Activated CD4-positive, alpha-beta T cell treated with anti-CD3 and anti-CD28 coated beads for 36 hours (primary cell): ENCODE results near the gene DCT. TPM values are rescaled to one million over a fixed set of nuclear protein-coding genes. Genes with fewer than 3 reads are reported as not detected.
A peak's percentile ranks its signal among the peaks of the same experiment; 100 is the strongest.

Experiments used
- ATAC-seq: fragments of 200-7000 bp; cut with Tn5 transposase; one replicate; pipeline ENCODE4 v1.10.0; 2021; ENCODE audit warnings: mild to moderate bottlenecking, moderate library complexity
- CTCF ChIA-PET: fragments of 350-600 bp; sonication (Branson Sonifier 250); formaldehyde crosslinking; loops from one replicate; lab custom pipeline; 2021; ENCODE audit warnings: antibody characterized with exemption; lab: Charles Lee
- POLR2A ChIA-PET: fragments of 350-600 bp; sonication (Branson Sonifier 250); formaldehyde crosslinking; loops from one replicate; lab custom pipeline; 2021; ENCODE audit warnings: antibody characterized with exemption, inconsistent platforms; lab: Charles Lee
- DNase-seq: peaks from one replicate; pipeline ENCODE4 v3.0.0-alpha.2; 2020
- H3K27ac Mint-ChIP-seq: one replicate; pipeline ENCODE4 v1.8.0; 2021; ENCODE audit warnings: mixed read lengths
- H3K27me3 Mint-ChIP-seq: one replicate; pipeline ENCODE4 v1.8.0; 2021; ENCODE audit warnings: mixed read lengths
- H3K36me3 Mint-ChIP-seq: one replicate; pipeline ENCODE4 v1.8.0; 2021; ENCODE audit warnings: low read depth, mixed read lengths
- H3K4me1 Mint-ChIP-seq: one replicate; pipeline ENCODE4 v1.8.0; 2021; ENCODE audit warnings: mixed read lengths
- H3K4me3 Mint-ChIP-seq: one replicate; pipeline ENCODE4 v1.8.0; 2021; ENCODE audit warnings: mild to moderate bottlenecking, moderate library complexity, mixed read lengths
- H3K9me3 Mint-ChIP-seq: one replicate; pipeline ENCODE4 v1.8.0; 2021; ENCODE audit warnings: low read depth, mixed read lengths
- intact Hi-C, 2 experiments: fragments of 100-400 bp; cut with DNase I in 1 of 2; cut with micrococcal nuclease in 1 of 2; formaldehyde crosslinking; loops; one replicate each; pipeline versions ENCODE4 v1.14.2 to v1.15.1; 2022 to 2024; cut with DNase I, micrococcal nuclease
- total RNA-seq, 2 experiments: library from RNA; stranded (reverse); gene quantifications; one replicate each; pipeline ENCODE4 v1.2.3, GENCODE V29; 2021

Gene DCT
- total RNA-seq, 2 experiments from 2014 or later = 0.12 to 0.14 TPM

DNA sequence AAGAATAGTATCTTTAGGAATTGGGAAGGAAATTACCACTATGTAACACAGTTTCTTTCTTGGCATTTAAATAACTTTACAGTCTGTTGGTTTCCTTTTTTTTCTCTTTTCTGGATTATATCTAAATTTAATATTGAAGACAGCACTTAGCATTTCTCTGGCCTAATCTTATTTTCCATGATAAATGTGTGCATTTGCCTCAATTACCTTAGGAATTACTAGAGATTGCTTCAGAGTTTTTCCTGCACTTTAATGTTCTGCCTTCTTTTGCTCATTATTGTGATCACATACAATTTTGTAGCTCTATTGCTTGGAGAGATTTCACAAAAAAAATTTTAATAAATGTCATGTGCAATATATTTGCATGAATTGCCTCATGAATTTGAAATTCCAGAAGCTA, 25.1 kb downstream of the DCT start:
- intact Hi-C loops = no loop called here
- Mint-ChIP-seq H3K36me3 (no peaks in the 10 kb centered on the region), H3K9me3 (peaks cover 1% of the 10 kb centered on the region), H3K27me3 (no peaks in the 10 kb centered on the region), H3K27ac (no peak overlapping the region), H3K4me1 (no peaks in the 10 kb centered on the region), H3K4me3 (no peak overlapping the region)
- DNase-seq (no peak), ATAC-seq (no peak)
- ChIA-PET CTCF (interaction anchor here (0.8 to 1.0 kb wide), 3 partner anchors 21 to 164 kb away, joined by 3 read pairs; no protein-coding TSS in a partner anchor), POLR2A (no interaction called here)

- H3K27ac Mint-ChIP-seq = no peak overlapping the region
- ChIA-PET CTCF (interaction anchor here (0.9 kb wide), 1 partner anchor 8 kb away, joined by 3 read pairs; no protein-coding TSS in a partner anchor), POLR2A (no interaction called here)
- H3K27me3 Mint-ChIP-seq = peaks cover 1% of the 10 kb centered on the region
- DNase-seq (no peak), ATAC-seq (no peak)
- intact Hi-C loops = no loop called here
- no peak overlapping the region for H3K4me3 Mint-ChIP-seq
- no peaks in the 10 kb centered on the region for H3K36me3 Mint-ChIP-seq
- no peaks in the 10 kb centered on the region for H3K9me3 Mint-ChIP-seq
- no peaks in the 10 kb centered on the region for H3K4me1 Mint-ChIP-seq
Measured at GRCh38 chr13:94444826-94445225, 34.7 kb downstream of the DCT start.

DNA sequence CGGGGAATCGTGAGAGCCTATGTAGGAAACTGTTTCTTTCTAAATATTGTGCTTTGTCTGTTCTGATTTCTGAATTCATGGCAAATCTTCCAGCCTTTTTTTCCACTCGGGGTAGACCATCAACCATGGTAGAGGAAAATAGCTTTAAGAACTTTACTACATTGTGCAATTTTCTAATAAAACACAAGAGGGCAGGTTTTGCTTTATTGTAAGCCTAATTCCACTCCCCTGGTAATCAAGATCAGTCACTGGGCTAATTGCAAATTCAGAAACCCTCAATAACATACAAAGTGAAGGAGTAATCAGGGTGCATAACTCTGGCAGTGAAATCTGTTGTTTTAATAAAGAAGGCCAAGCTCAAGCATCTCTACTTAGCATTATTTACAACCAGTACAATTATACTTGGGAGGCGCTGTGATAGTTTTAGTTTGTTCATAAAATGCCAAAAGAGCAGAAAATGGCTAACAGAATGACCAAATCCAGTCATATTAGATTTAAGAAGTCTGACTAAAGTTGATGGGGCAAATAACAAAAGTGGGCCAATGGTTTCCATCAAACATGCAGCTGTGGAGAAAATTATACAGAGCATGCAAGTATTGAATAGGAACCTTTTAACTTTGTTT, 43.8 kb downstream of the DCT start:
- Mint-ChIP-seq H3K27ac (no peak overlapping the region), H3K4me1 (peaks cover 33% of the 10 kb centered on the region), H3K27me3 (no peaks in the 10 kb centered on the region), H3K36me3 (no peaks in the 10 kb centered on the region), H3K9me3 (no peaks in the 10 kb centered on the region), H3K4me3 (no peak overlapping the region)
- peak; percentile 65 for ATAC-seq
- intact Hi-C loops = loop anchor here (1.0 to 10.0 kb wide), 7 partner anchors 112 to 1043 kb away; partner anchors contain the start of gene SOX21 (in 1 of the 2)
- CTCF ChIA-PET = interaction anchor here (0.6 to 9.7 kb wide), 22 partner anchors 11 to 280 kb away, joined by 3 to 176 read pairs (median 4); partner anchors contain the start of gene TGDS
- POLR2A ChIA-PET = interaction anchor here (0.6 kb wide), 1 partner anchor 182 kb away, joined by 3 read pairs; no protein-coding TSS in a partner anchor
- no peak for DNase-seq

GRCh38 chr13:94433055-94433961, 46.2 kb downstream of the DCT start:
- intact Hi-C loops = loop anchor here (2.0 to 10.0 kb wide), 3 partner anchors 15 to 971 kb away; no protein-coding TSS in a partner anchor
- Mint-ChIP-seq H3K4me3 (no peak overlapping the region), H3K4me1 (peaks cover 33% of the 10 kb centered on the region), H3K9me3 (no peaks in the 10 kb centered on the region), H3K36me3 (no peaks in the 10 kb centered on the region), H3K27ac (peak overlapping the region; percentile 27), H3K27me3 (no peaks in the 10 kb centered on the region)
- POLR2A ChIA-PET = no interaction called here
- DNase-seq = peak; percentile 65
- peak; percentile 93 for ATAC-seq
- CTCF ChIA-PET = interaction anchor here (0.8 to 9.7 kb wide), 6 partner anchors 8 to 185 kb away, joined by 3 to 176 read pairs (median 4); no protein-coding TSS in a partner anchor

- Mint-ChIP-seq H3K4me1 (peaks cover 33% of the 10 kb centered on the region), H3K27ac (peak overlapping the region; percentile 55), H3K4me3 (no peak overlapping the region), H3K36me3 (no peaks in the 10 kb centered on the region), H3K27me3 (no peaks in the 10 kb centered on the region), H3K9me3 (no peaks in the 10 kb centered on the region)
- CTCF ChIA-PET = interaction anchor here (2.9 to 9.7 kb wide), 2 partner anchors 14 to 187 kb away, joined by 11 to 176 read pairs; no protein-coding TSS in a partner anchor
- POLR2A ChIA-PET = no interaction called here
- DNase-seq = peak; percentile 34
- ATAC-seq = peak; percentile 46
- intact Hi-C loops = loop anchor here (1.0 to 10.0 kb wide), 4 partner anchors 13 to 973 kb away; no protein-coding TSS in a partner anchor
Measured at GRCh38 chr13:94431987-94432386, 47.5 kb downstream of the DCT start.

DNA sequence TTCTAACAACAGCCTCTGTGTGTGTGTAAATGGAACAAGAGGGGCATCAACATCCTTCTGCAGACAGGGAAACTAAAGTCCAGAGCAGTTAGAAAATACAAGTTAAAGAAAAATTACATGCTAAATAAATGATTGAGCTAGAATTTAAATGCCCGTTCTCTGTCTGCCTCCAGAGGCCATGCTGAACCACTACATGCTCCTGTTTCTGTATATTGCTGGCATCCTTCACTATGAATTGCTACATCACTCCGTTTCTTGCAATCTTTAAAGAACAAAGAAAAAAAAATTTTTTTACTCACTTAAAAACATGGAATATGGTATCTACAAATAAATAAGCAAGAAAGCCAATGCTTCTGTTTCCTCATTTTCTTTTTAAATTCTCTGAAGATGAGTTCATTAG, 47.9 kb downstream of the DCT start:
- Mint-ChIP-seq H3K36me3 (no peaks in the 10 kb centered on the region), H3K4me3 (no peak overlapping the region), H3K27ac (no peak overlapping the region), H3K9me3 (no peaks in the 10 kb centered on the region), H3K27me3 (no peaks in the 10 kb centered on the region), H3K4me1 (peaks cover 33% of the 10 kb centered on the region)
- POLR2A ChIA-PET = no interaction called here
- no peak for DNase-seq
- ATAC-seq = no peak
- CTCF ChIA-PET = interaction anchor here (2.9 to 9.7 kb wide), 2 partner anchors 14 to 187 kb away, joined by 11 to 176 read pairs; no protein-coding TSS in a partner anchor
- intact Hi-C loops = loop anchor here (10.0 kb wide), 2 partner anchors 723 to 973 kb away; no protein-coding TSS in a partner anchor

DNA sequence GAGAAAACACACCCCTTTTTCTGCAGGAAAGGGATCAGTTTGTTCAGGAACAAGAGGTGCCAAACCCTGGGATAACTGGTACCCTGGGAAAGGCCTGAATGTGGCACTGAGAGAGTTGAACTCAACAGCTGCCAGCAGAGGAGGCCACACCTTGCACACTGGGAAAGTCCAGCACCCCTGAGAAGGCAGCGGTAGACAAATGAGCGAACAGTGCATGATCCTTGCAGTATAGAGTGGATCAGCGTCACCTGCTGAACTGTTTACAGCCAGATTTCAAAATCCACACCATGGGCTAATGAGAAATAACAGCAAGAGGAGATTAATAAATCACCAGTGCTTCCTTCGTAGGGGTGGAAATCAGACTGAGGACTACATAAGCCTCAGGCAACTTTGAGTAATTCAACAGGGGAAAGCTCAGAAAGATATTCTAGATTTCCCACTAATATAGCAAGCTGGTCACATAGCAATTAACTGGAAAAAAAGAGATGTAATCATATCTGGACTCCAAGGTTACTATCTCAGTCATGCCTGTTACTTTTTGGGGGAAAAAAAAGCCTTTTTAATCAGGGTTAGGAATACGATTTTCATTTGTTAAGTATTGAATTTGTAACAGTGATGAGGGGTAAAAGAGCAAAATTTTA, 52.0 kb downstream of the DCT start:
- POLR2A ChIA-PET = no interaction called here
- DNase-seq (no peak), ATAC-seq (no peak)
- Mint-ChIP-seq H3K27me3 (peaks cover 2% of the 10 kb centered on the region), H3K4me1 (peaks cover 14% of the 10 kb centered on the region), H3K27ac (no peak overlapping the region), H3K4me3 (no peak overlapping the region), H3K36me3 (peaks cover 2% of the 10 kb centered on the region), H3K9me3 (no peaks in the 10 kb centered on the region)
- intact Hi-C loops = no loop called here
- CTCF ChIA-PET = interaction anchor here (0.7 to 1.1 kb wide), 2 partner anchors 11 to 172 kb away, joined by 3 read pairs; no protein-coding TSS in a partner anchor

DNA sequence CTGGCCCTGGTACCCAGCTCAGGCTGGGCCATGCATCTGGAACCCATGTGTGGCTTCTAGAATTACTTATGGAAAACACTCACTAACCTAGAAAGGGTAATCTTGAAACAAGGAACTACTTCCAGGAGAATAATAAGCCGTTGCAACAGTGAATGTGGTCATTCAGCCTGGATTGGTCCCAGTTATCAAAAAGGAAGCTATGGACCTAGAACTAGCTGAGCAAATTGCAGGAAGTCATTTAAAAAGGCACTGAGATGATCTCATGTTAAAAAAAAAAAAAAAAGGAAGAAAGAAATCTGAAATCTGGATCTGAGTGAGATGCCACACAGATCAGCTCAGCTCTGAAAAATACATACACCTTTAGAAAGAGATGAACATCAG, 59.6 kb downstream of the DCT start:
- ChIA-PET POLR2A (no interaction called here), CTCF (interaction anchor here (0.6 to 1.5 kb wide), 7 partner anchors 9 to 1399 kb away, joined by 3 to 4 read pairs (median 3); no protein-coding TSS in a partner anchor)
- Mint-ChIP-seq H3K27me3 (peaks cover 4% of the 10 kb centered on the region), H3K4me1 (peaks cover 41% of the 10 kb centered on the region), H3K9me3 (peaks cover 30% of the 10 kb centered on the region), H3K36me3 (peaks cover 33% of the 10 kb centered on the region), H3K27ac (peak overlapping the region; percentile 88), H3K4me3 (no peak overlapping the region)
- peak; percentile 12 for DNase-seq
- no peak for ATAC-seq
- intact Hi-C loops = loop anchor here (1.0 to 5.0 kb wide), 13 partner anchors 12 to 762 kb away; partner anchors contain the start of gene GPR180 (in 2 of the 2)

GRCh38 chr13:94419304-94419924, 60.1 kb downstream of the DCT start:
- ChIA-PET POLR2A (interaction anchor here (1.7 kb wide), 1 partner anchor 177 kb away, joined by 4 read pairs; the partner anchor contains the start of gene TGDS), CTCF (interaction anchor here (0.7 to 2.0 kb wide), 7 partner anchors 10 to 1400 kb away, joined by 3 to 7 read pairs (median 3); no protein-coding TSS in a partner anchor)
- peaks cover 30% of the 10 kb centered on the region for H3K9me3 Mint-ChIP-seq
- H3K27me3 Mint-ChIP-seq = peaks cover 8% of the 10 kb centered on the region
- DNase-seq (peak; percentile 69), ATAC-seq (peak; percentile 91)
- peak overlapping the region; percentile 88 for H3K27ac Mint-ChIP-seq
- H3K4me1 Mint-ChIP-seq = peaks cover 46% of the 10 kb centered on the region
- peaks cover 33% of the 10 kb centered on the region for H3K36me3 Mint-ChIP-seq
- intact Hi-C loops = loop anchor here (1.0 to 5.0 kb wide), 12 partner anchors 13 to 763 kb away; partner anchors contain the start of gene GPR180 (in 2 of the 2)
- H3K4me3 Mint-ChIP-seq = peak overlapping the region; percentile 37

GRCh38 chr13:94417294-94417693, 62.2 kb downstream of the DCT start:
- intact Hi-C loops = loop anchor here (5.0 kb wide), 4 partner anchors 90 to 765 kb away; partner anchors contain the start of gene GPR180 (in 1 of the 2)
- peaks cover 12% of the 10 kb centered on the region for H3K27me3 Mint-ChIP-seq
- H3K4me1 Mint-ChIP-seq = peaks cover 63% of the 10 kb centered on the region
- no peak overlapping the region for H3K27ac Mint-ChIP-seq
- peaks cover 30% of the 10 kb centered on the region for H3K36me3 Mint-ChIP-seq
- DNase-seq (no peak), ATAC-seq (no peak)
- H3K4me3 Mint-ChIP-seq = no peak overlapping the region
- peaks cover 30% of the 10 kb centered on the region for H3K9me3 Mint-ChIP-seq
- ChIA-PET CTCF (interaction anchor here (1.4 to 2.5 kb wide), 3 partner anchors 10 to 18 kb away, joined by 5 to 11 read pairs (median 7); no protein-coding TSS in a partner anchor), POLR2A (interaction anchor here (0.6 kb wide), 1 partner anchor 26 kb away, joined by 4 read pairs; no protein-coding TSS in a partner anchor)
